Measurements from ENCODE around the gene GRIK3.

Gene GRIK3

DNA sequence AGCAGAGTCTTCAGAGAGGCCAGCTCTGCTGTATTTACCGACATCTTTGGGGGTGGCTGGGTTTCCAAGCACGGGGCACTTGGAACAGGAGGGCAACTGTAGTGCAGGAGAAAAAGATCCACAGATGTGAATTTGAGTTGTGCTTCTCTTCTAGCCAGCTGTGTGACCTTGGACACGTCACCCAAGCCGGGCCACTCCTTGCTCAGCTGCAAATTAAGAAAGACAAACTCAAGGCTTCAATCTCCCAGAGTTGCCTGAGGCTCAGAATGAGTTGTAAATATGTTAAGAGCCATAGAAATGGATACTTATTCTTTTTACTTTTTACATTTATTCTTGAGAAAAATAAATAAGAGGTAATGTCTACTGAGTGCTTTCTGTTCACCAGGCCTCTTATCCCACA lies 24.3 kb downstream of the GRIK3 start:
- no peak for DNase-seq

DNA sequence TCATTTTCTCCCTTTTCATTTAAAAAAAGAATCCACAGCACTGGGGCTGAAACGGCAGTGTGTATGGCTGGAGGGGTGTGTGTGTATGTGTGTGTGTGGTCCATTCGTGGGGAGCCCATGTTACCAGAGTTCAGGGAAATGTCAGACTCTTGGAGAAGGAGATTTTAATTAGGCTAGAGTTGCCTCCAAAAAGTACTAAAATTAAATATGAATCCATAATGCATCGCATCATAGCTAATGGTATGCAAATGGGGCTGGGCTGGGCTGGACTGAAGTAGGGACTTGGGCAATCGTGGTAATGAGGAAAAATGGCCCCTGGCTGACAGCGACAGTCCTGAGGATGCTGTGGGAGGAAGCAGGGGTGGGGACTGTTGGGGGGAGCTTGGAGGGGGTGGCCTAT lies 24.8 kb downstream of the GRIK3 start:
- DNase-seq, result no peak

DNA sequence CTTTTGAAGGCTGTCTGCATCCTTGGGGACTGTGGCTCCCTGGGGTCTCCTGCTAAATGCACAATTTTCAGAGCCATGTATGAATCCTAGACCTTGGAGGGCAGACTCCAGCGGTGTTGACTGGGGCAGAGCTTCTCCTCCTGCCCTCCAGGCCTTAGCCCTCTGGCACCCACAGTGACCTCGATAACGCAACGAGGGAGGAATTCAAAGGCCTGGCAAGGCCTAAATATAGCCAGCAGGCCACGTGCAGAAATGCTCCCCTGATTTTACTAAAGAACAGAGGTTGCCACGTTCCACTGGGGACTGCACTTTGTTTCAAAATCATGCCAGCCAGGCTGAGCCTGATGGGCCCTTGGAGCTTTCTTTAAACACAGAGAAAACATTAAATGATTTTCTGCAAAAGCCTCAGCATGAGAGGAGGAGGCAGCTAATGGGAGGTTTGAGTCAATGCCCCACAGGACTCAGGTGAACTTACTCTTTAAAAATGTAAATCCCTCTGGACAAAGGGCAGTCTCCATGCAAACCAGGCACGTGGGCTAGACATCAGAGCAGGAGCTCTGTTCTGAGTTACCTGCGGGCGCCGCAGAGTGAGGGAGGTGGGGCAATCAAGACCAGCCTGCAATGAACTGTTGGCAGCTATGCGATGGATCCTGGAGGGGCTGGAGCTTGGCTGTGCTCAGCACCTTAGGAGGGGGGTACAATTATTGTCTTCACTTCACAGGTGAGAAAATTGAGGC lies 28.0 kb downstream of the GRIK3 start:
- DNase-seq, result no peak

DNA sequence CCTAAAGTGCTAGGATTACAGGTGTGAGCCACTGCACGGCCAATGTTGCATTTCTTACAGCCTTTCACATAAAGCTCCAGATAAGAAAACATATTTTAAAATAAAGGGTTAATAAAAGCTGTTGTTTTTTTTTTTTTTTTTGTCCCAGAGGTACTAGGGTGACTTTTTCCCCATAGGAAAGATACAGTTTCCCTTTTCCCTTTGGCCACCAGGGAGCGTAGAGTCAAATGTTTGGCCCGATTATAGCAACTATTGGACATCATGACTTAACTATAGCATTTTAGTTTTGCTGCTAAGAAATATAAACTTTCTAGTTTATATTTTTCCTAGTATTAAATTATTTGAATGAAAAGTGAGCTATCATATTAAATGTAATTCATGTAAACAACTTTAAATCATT lies 31.4 kb downstream of the GRIK3 start:
- no peak for DNase-seq

DNA sequence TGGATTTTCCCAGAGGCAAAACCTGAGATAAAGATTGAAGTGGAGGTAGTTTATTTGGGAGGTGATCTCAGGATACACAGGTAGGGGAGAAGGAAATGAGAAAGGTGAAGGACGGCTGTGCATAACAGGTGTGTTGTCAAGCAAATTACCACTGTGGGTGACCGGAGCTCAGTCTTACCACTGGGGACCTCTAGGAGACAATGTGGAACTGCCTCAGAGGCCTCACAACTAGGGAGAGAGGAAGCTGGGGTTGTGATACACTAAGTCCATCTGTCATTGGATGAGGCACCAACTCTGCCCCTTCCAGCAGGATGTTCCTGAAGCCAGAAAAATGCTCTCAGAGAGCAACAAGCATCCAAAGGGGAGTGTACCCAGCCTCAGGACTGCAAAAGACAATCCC lies 32.6 kb downstream of the GRIK3 start:
- DNase-seq, result peak; percentile 52

DNA sequence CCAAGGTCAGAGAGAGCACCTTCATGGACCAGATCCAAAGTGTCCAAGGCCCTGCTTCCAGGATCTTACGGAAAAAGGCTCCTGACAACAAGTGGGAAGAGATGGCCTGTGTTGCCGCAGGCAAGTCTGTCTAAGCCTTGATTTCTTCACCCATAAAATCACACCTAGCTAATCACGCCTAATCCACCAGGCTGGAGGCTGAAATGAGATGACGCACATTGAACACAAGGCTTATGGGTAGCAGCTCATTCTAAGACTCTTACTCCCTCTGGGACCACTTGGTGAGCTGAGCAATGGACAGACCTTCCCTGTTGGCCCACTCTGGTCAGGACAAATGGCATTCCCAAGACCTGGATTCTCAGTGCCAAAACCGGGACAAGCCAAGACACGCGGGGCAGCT lies 38.2 kb downstream of the GRIK3 start:
- no peak for DNase-seq

DNA sequence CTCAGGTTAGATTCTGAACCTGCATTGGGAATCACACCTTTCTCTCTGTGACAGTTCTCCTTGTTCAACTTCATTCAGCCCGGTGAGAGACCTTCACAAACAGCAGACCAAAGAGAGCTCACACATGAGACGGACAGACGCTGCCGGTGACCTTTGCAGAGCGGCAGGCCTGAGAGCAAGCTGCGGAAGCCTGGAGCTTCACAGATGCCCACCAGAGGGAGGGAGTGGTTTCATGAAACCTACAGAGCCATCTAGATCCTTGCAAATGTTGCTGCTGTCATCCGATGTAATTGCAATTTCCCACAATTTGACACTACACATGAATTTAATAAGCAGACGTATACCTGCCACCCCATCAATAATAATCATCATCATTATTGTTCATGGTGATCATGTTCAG lies 39.4 kb downstream of the GRIK3 start:
- DNase-seq, result no peak

DNA sequence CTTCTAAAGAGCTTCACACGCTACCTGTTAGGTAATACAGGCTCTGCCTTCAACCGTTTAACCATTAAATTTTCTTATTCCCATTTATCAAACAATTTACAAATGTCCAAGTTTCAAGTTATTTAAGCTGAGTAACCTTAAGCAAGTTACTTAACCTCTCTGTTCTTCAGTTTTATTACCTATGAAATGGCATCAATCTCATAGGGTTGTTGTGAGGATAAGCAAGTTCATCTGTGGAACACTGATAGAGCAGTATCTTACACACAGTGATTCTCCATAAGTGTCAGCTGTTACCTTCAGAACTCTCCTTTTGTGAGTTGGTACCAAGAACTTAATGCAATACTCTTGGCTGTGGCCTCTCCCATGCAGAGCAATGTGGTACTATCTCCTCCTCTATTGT lies 40.0 kb downstream of the GRIK3 start:
- no peak for DNase-seq

DNA sequence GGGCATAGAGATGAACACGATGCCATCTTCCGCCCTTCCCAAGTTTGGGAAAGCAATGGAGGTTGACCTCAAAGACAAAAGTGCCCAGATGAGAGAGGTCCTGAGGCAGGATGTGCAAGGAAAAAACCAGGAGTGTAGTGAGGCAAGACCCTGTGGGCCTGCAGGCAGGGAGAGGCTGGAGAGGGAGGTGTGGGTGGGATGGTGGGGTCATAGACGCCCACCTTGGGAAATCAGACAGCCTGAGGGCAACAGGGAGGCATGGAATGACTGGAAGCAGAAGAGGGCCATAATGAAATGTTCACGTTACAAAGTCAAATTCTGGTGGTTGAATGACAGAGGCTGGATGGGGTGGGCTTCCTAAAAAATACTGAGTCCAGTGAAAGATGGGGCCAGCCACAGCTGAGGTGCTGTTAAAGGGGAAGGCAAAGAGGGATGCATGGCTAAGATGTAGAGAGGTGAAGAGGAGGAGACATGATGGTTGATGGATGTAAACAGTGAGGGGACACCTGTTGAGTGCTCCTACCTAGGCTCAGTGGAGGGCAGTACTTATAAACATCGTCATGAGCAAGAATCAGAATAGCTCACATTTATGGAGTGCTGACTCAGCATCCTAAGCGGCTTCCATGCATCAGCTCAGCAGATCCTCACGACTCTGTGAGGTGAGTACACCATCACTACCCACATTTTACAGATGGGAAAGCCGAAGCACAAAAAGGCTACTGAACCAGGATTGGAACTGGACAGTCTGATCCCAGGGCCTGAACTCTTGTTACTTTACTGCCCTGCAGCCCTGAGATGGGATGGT lies 42.0 kb downstream of the GRIK3 start:
- no peak for DNase-seq

DNA sequence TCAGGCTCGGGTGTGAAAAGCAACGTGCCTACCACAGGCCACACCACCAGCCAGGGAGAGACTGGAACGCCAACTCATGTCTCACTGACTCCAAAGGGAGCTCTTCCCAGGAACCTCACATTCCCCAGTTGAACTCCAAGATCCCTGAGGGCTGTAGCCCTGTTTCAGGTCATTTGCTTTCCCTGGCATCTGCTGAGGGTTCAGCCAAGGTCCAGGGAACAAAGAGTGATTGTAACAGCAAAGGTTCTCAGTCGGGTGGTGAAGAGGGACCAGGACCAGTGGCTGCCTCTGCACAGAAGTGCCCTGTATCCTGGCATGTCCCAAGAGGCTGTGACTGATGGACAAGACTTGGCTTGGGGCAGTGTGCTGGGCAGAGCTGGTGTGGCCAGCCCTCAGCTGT lies 42.8 kb downstream of the GRIK3 start:
- DNase-seq, result no peak

DNA sequence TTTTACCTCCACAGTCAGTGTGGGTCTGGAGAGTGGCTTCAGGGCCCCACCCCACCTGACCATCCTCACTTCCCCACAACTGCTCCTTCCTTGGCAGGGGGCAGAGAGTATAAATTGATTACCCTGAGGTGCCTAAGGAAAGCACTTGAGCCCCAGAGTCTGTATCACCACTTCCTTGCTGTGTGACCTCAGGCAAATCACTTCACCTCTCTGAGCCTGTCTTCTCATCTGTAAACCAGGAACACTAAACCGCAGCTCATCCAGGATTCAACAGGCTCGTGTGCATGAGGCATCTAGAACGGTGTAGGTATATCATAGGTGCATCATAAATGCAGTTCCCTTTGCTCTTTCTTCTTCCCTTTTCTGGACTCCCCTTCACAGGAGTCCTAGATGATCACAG lies 43.4 kb downstream of the GRIK3 start:
- no peak for DNase-seq

DNA sequence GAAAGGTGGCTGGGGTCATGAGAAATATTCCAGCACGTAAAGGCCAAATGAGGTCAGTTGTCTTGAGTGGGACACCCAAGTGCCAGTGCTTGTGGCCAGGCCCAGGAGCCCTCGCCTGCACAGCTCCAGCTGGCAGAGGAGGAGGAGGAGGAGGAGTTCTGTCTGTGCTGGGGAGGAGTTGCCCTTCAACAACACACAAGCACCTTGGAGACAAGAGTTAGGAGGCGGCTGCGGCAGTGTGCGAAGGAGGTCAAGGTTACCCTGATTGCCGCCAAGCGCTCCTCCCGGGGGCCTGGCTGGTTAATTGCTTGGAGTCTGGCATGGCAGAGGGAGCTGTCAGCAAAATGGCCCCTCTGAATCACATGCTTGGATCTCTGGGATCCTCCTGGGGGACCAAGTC lies 45.1 kb downstream of the GRIK3 start:
- no peak for DNase-seq

DNA sequence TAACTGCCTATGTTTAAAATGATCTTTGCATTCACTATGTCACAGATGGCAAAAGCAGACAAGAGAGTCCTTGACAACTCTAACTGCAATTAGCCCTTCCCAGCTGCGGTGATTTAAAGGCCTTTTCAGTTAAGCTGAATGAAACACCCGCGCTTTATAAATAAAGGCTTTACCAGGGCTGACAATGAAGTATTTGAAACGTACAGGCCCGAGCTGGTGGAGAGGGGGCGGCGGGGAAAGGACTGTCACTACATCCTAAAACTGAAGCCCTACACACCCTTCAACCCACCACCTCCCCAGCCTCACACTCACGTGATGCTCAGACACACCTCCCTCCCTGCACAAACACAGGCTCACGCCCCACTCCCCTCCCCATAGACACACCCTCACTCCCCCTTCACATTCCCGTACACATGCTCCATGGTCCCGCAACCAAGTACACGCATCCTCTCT lies 45.5 kb downstream of the GRIK3 start:
- DNase-seq, result peak; percentile 77

DNA sequence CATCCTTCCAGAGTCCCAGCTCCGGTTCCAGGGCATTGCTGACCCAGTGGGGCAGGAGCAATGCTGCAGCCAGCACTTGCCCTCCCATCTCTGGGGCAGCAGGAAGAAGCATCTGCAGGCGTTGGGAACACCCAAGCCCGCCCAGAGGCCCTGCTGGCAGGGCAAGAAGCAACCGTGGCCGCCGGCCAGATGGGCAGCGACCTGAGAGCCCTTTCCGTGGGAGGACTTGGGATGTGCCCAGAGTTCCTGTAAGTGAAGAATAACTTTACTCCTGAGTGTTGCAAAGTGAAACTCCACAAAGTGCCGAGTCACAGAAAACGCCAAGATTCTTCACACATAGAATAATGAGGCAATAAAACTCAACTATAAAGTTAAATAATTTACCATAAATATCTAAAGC lies 46.0 kb downstream of the GRIK3 start:
- peak; percentile 66 for DNase-seq

DNA sequence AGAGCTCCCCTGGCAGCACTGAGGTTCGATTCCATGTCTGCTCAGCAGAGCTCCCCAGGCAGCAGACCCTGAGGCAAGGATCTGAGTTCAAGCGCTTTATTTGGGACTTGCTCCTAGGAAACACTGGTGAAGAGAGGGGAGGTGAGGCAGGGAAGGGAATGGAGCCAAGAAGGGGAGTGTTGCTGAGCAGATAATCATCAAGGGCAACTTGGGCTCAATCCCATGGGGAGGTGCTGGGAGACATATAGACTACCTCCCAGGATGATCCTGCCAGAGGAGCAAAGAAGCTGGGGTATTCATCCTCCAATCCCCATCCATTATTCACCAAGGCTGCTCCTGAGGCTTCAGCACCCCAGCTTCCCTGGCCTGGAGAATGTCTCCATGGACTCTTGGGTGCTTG lies 47.0 kb downstream of the GRIK3 start:
- no peak for DNase-seq

DNA sequence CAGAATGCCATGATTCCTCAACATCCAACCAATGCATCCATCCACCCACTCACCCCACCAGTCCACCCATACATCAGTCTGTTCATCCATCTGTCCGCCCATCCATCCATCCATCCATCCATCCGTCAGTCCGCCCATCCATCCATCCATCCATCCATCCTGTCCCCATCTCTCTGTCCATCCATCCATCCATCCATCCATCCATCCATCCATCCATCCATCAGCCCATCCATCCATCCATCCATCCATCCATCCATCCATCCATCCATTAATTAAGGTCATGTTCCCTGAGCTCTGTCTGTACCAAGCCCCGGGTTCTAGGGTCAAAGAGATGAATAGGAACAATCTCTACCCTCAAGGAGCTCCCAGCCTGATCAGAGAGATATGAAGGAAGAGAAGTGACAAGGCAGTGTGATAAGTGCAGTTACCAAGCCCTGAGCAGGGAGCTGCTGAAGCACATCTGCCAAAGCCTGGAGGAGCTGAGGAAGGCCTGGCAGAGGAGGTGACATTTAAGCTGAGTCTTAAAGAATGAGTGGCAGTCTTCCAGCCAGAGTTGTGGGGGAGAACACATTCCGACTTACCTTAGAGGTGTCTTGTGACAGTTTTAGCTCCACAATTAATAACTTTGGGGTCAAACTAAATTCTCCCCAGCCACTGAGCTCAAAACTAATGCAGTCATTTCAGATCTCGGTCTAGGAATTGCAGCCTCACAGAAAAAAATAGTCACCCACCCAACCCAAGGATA lies 47.9 kb downstream of the GRIK3 start:
- DNase-seq, result no peak

DNA sequence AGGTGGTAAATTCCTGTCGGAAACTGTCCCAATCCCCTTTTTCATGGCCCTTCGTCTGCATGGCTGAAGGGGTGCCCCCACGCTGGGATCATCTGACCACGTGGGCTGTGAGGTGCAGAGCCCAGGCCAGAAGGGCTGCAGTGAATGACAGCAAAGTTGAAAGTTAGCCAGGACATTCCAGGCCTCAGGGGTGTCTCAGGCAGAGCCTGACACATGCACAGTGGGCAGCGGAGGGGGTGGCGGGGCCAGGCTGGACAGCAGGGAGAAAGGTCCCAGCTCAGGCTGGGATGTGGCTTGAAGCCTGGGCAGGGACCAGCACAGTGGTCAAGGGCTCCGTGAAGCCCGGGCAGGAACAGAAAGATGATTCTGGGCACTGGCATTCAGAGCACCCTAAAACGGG lies 49.6 kb downstream of the GRIK3 start:
- no peak for DNase-seq

DNA sequence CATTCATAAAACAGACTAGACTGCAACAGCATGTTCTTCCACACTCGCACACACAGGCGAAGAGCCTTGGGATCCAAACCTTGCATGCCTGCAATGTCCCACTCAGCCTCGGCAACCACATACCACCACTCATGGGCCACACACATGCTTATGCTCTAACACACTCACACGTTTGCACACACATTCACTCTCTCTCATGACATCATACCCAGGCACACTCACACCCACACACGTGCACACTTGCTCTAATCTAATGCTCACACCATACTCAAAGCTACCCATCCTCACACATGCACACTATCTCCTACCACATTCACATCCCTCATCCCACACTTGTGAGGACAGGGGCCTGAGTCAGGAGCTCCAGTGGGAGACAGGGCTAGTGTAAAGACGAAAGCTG lies 50.3 kb downstream of the GRIK3 start:
- DNase-seq, result no peak

DNA sequence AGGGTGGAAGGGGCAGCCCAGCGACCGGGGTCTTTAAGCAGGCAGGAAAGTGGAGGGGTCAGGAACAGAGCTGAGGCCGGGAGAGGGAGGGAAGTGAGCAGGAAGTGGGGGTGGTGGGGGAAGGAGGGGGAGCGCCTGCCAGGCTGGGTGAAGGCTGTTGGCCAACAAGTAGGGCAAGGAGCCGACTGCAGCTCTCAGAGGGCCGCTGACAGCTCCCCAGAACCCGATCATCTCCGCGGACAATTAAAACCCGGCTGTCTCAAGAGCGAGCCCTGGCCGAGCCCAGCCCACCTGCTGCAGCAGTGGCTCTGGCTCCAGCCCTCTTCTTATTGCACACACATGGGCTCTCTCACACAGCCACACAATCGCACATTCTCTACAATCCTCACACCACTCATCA lies 51.6 kb downstream of the GRIK3 start:
- DNase-seq, result no peak

DNA sequence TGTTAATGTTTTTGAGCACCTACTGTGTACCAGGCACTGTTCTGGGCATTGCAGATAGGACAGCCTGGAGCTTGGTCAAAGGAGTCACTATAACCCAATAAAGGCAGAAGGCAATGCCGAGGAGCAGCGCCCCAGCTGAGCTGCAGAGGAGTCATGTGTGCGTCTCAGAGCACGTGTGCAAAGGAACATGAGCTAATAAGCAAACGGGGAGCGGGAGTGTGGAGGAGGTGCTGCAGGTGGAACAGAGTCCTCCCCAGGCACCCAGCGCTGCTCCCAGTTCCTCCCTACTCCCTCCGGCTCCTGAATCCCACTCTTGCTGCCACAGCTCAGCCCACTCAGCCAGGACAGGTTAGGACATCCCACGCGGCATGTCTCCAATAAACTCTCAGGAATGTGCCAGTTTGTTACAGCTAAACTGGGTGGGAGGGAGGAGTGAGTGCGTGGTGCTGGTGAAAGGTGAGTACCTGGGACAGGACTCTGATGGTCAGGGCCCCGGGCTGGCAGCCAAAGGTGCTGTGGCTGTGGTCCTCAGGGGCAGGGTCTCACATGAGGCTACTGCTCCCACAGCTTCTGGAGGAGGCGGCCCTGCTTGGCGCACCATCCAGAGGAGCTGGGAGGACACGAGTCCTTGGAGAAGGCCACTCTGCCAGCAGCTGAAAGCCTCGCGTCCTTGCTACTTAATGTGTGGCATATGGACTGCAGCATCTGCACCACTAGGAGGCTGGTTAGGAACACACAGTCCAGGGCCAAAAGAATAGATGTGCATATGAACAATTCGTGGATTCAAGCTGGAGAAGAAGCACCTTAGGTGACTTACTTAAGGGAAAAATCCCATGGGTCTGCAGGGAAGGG lies 52.3 kb downstream of the GRIK3 start:
- peak; percentile 37 for DNase-seq

DNA sequence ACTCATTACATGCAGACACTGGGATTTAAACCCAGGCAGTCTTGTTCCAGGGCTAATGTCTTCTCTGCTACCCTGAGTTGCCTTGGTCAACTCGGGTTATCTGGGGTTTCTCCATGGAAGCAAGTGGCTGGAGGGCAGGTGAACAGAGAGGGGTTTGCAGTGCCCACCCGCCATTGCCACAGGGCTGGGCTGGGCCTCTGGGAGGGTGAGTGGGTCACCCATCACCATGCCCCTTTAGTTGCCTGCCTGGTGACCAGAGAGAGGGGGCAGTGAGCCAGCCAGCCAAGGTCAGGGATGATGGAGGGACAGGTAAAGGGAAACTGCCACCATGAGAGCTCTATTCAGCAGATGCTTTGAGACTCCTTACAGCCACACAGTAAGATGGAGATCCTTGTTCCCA lies 53.2 kb downstream of the GRIK3 start:
- no peak for DNase-seq

DNA sequence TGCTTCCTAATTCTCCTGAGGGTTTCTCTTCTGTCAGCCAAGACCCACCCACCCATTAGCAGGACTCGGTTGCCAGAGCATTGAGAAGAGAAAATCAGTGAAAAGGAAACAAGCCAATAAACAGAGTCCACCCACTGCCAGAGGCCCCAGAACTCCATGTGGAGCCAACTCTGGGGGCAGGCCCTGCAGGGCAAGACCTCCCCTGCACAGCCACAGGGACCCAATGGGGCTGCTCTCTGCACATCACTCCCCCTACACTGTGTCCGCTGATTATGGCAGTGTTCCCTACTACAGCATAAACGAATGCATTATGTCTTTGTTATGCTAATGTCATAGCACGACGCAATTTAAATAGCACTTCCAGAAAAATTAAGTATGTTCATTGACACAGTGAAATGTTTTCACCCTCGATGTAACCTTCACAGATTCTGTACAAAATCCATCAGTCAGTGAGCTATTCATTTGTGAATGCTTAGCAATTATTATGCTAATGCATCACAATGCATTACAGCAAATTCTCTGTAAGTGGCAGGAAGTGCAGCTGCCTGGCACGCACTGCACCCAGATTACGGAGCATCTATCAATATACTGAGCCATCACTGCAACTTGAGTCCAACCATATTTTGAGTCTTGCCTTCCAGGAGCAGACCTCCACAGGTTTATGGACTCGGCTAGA lies 56.4 kb downstream of the GRIK3 start:
- no peak for DNase-seq
